HepG2 (cell line): Measurements from ENCODE around the gene OTOP1.
"Not testable (repeated sequence)": the region's sequence is repeated elsewhere in the genome, so short reads cannot be mapped to it uniquely, and the experiment has no call there.

Source experiments
- CEBPG ChIP-seq: IDR thresholded peaks from 2 replicates; pipeline ENCODE4 v1.6.1; 2016
- EP300 ChIP-seq, 3 experiments: sonication (generic) in 1 of 3; formaldehyde crosslinking in 1 of 3; IDR thresholded peaks; 2 replicates each; pipeline versions ENCODE4 v1.5.1 to v1.6.1; 2011 to 2020; ENCODE audit warnings: low read depth in 2 of 3, low read length in 2 of 3, borderline replicate concordance in 1 of 3, improper control_type of control experiment in 1 of 3, mild to moderate bottlenecking in 1 of 3, missing genetic modification reagents in 1 of 3, moderate library complexity in 1 of 3
- RXRA ChIP-seq: sonication (generic); formaldehyde crosslinking; IDR thresholded peaks from 2 replicates; pipeline ENCODE4 v1.5.1; 2020; ENCODE audit warnings: missing genetic modification reagents
- ZNF883 ChIP-seq: sonication (generic); formaldehyde crosslinking; IDR thresholded peaks from 2 replicates; pipeline ENCODE4 v1.5.1; 2020; ENCODE audit warnings: mild to moderate bottlenecking, missing genetic modification reagents; ENCODE audit errors: not compliant biosample characterization
- ZSCAN20 ChIP-seq: sonication (generic); formaldehyde crosslinking; IDR thresholded peaks from 2 replicates; pipeline ENCODE4 v1.4.0; 2020; ENCODE audit warnings: missing genetic modification reagents, mild to moderate bottlenecking, borderline replicate concordance
- TF ChIP-seq, protein P1 (sequence below): IDR thresholded peaks from 2 replicates; pipeline ENCODE4 v1.6.1; 2012; ENCODE audit warnings: inconsistent platforms
- TF ChIP-seq, protein P2 (sequence below): sonication (generic); formaldehyde crosslinking; IDR thresholded peaks from 2 replicates; pipeline ENCODE4 v1.5.0; 2020; ENCODE audit warnings: missing genetic modification reagents
- TF ChIP-seq, protein P3 (sequence below): sonication (generic); formaldehyde crosslinking; IDR thresholded peaks from 2 replicates; pipeline ENCODE4 v1.5.0; 2020; ENCODE audit warnings: mild to moderate bottlenecking, missing genetic modification reagents

DNA sequence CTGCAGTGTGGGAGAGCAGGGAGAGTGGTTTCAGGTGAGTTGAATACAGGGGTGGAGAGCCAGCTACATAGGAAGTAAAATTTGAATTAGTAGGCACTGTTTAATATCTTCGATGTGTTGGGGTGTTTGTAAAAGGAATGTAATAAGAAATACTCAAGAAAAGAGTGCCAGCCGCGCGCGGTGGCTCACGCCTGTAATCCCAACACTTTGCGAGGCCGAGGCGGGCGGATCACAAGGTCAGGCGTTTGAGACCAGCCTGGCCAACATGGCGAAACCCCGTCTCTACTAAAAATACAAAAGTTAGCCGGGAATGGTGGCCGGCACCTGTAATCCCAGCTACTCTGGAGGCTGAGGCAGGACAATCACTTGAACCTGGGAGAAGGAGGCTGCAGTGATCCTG, 22.6 kb upstream of the OTOP1 start:
- not testable (repeated sequence) for TF ChIP-seq ZSCAN20 (CRISPR knock-in tag); EP300 (IDR thresholded peaks at IDR 0.05; ENCODE audit: low read depth in 2 of 2, low read length in 2 of 2); EP300 (CRISPR knock-in tag; IDR thresholded peaks at IDR 0.05; ENCODE audit: borderline replicate concordance); ZNF883 (CRISPR knock-in tag); RXRA (CRISPR knock-in tag); CEBPG (CRISPR knock-in tag)
- TF ChIP-seq, protein P1, sequence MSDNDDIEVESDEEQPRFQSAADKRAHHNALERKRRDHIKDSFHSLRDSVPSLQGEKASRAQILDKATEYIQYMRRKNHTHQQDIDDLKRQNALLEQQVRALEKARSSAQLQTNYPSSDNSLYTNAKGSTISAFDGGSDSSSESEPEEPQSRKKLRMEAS = not testable (repeated sequence)
- TF ChIP-seq, protein P2, sequence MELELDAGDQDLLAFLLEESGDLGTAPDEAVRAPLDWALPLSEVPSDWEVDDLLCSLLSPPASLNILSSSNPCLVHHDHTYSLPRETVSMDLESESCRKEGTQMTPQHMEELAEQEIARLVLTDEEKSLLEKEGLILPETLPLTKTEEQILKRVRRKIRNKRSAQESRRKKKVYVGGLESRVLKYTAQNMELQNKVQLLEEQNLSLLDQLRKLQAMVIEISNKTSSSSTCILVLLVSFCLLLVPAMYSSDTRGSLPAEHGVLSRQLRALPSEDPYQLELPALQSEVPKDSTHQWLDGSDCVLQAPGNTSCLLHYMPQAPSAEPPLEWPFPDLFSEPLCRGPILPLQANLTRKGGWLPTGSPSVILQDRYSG = not testable (repeated sequence)
- TF ChIP-seq, protein P3, sequence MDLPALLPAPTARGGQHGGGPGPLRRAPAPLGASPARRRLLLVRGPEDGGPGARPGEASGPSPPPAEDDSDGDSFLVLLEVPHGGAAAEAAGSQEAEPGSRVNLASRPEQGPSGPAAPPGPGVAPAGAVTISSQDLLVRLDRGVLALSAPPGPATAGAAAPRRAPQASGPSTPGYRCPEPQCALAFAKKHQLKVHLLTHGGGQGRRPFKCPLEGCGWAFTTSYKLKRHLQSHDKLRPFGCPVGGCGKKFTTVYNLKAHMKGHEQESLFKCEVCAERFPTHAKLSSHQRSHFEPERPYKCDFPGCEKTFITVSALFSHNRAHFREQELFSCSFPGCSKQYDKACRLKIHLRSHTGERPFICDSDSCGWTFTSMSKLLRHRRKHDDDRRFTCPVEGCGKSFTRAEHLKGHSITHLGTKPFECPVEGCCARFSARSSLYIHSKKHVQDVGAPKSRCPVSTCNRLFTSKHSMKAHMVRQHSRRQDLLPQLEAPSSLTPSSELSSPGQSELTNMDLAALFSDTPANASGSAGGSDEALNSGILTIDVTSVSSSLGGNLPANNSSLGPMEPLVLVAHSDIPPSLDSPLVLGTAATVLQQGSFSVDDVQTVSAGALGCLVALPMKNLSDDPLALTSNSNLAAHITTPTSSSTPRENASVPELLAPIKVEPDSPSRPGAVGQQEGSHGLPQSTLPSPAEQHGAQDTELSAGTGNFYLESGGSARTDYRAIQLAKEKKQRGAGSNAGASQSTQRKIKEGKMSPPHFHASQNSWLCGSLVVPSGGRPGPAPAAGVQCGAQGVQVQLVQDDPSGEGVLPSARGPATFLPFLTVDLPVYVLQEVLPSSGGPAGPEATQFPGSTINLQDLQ = not testable (repeated sequence)
